ENCODE results near the gene JTB.
"Not testable (repeated sequence)": the region's sequence is repeated elsewhere in the genome, so short reads cannot be mapped to it uniquely, and the experiment has no call there.

DNA sequence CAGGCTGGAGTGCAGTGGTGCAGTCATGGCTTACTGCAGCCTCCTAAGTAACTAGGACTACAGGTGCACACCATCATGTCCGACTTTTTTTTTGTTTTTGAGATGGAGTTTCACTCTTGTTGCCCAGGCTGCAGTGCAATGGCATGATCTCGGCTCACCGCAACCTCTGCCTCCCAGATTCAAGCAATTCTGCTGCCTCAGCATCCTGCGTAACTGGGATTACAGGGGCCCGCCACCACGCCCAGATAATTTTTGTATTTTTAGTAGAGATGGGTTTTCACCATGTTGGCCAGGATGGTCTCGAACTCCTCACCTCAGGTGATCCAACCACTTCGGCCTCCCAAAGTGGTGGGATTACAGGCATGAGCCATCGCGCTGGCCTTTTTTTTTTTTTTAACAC lies 19.4 kb upstream of the JTB start:
- TF ChIP-seq, protein P1, sequence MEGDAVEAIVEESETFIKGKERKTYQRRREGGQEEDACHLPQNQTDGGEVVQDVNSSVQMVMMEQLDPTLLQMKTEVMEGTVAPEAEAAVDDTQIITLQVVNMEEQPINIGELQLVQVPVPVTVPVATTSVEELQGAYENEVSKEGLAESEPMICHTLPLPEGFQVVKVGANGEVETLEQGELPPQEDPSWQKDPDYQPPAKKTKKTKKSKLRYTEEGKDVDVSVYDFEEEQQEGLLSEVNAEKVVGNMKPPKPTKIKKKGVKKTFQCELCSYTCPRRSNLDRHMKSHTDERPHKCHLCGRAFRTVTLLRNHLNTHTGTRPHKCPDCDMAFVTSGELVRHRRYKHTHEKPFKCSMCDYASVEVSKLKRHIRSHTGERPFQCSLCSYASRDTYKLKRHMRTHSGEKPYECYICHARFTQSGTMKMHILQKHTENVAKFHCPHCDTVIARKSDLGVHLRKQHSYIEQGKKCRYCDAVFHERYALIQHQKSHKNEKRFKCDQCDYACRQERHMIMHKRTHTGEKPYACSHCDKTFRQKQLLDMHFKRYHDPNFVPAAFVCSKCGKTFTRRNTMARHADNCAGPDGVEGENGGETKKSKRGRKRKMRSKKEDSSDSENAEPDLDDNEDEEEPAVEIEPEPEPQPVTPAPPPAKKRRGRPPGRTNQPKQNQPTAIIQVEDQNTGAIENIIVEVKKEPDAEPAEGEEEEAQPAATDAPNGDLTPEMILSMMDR (IDR thresholded peaks at IDR 0.05), result not testable (repeated sequence)
- TF ChIP-seq POLR2AphosphoS5 (IDR thresholded peaks at IDR 0.05; ENCODE audit: low read depth, low read length), result not testable (repeated sequence)
